NCI-H187 (cell line): ENCODE results near the gene UBL7.
"Not testable (repeated sequence)": the region's sequence is repeated elsewhere in the genome, so short reads cannot be mapped to it uniquely, and the experiment has no call there.

ENCODE experiments used
- DNase-seq, 2 experiments: peaks; one replicate each; lab custom pipeline; 2025; lab: John Stamatoyannopoulos, UW

UBL7 gene

GRCh38 chr15:74460871-74461846 is at the start of gene UBL7:
Gene UBL7 (minus strand): TSS chr15:74461160. CDS start chr15:74458867, 2,293 bp downstream.
- DNase-seq = peak; percentile 90 to 95

- DNase-seq = no peak
Observed at GRCh38 chr15:74506515-74506840, 45.5 kb upstream of the UBL7 start.

- DNase-seq = no peak
Observed at GRCh38 chr15:74505837-74506514, 45.0 kb upstream of the UBL7 start.

GRCh38 chr15:74504836-74505235 is 43.9 kb upstream of the UBL7 start:
- no peak for DNase-seq

- DNase-seq = no peak
Observed at GRCh38 chr15:74504418-74504817, 43.5 kb upstream of the UBL7 start.

GRCh38 chr15:74502301-74502700 is 41.3 kb upstream of the UBL7 start:
- DNase-seq = no peak

GRCh38 chr15:74500401-74500800 is 39.4 kb upstream of the UBL7 start:
- no peak for DNase-seq

GRCh38 chr15:74499366-74499765 is 38.4 kb upstream of the UBL7 start:
- DNase-seq = no peak

- peak; percentile 12 to 29 for DNase-seq
Observed at GRCh38 chr15:74497584-74497983, 36.6 kb upstream of the UBL7 start.

GRCh38 chr15:74496648-74497047 is 35.7 kb upstream of the UBL7 start:
- DNase-seq = no peak

GRCh38 chr15:74490339-74490689 is 29.4 kb upstream of the UBL7 start:
- DNase-seq = no peak

- peak; percentile 6 to 8 for DNase-seq
Observed at GRCh38 chr15:74489518-74490338, 28.8 kb upstream of the UBL7 start.

GRCh38 chr15:74488776-74489175 is 27.8 kb upstream of the UBL7 start:
- no peak for DNase-seq

- no peak for DNase-seq
Observed at GRCh38 chr15:74482661-74483060, 21.7 kb upstream of the UBL7 start.

- DNase-seq = not testable (repeated sequence)
Observed at GRCh38 chr15:74480364-74480763, 19.4 kb upstream of the UBL7 start.

- not testable (repeated sequence) for DNase-seq
Observed at GRCh38 chr15:74471621-74472020, 10.7 kb upstream of the UBL7 start.

GRCh38 chr15:74470631-74471395 is 9.9 kb upstream of the UBL7 start:
- no peak for DNase-seq

GRCh38 chr15:74468341-74469032 is 7.5 kb upstream of the UBL7 start:
- no peak for DNase-seq

GRCh38 chr15:74466570-74466969 is 5.6 kb upstream of the UBL7 start:
- DNase-seq = no peak

- DNase-seq = no peak
Observed at GRCh38 chr15:74464897-74465296, 3.9 kb upstream of the UBL7 start.

- DNase-seq = no peak
Observed at GRCh38 chr15:74464216-74464615, 3.3 kb upstream of the UBL7 start.
